ENCODE measurements around the gene TRHDE.

The TRHDE gene

GRCh38 chr12:72330301-72330700 lies 58.1 kb downstream of the TRHDE start:
- no peak for TF ChIP-seq CTCF (IDR thresholded peaks at IDR 0.05; ENCODE audit: borderline replicate concordance, insufficient read depth, low read depth, low read length)
- H3K4me3 ChIP-seq (ENCODE audit: low read depth, low read length) = no peak overlapping the region

GRCh38 chr12:72330784-72331183 lies 58.6 kb downstream of the TRHDE start:
- TF ChIP-seq CTCF (IDR thresholded peaks at IDR 0.05; ENCODE audit: borderline replicate concordance, insufficient read depth, low read depth, low read length) = no peak
- no peak overlapping the region for H3K4me3 ChIP-seq (ENCODE audit: low read depth, low read length)

GRCh38 chr12:72337382-72337781 lies 65.2 kb downstream of the TRHDE start:
- no peak for TF ChIP-seq CTCF (IDR thresholded peaks at IDR 0.05; ENCODE audit: borderline replicate concordance, insufficient read depth, low read depth, low read length)
- H3K4me3 ChIP-seq (ENCODE audit: low read depth, low read length) = no peak overlapping the region

GRCh38 chr12:72337946-72338345 lies 65.8 kb downstream of the TRHDE start:
- no peak for TF ChIP-seq CTCF (IDR thresholded peaks at IDR 0.05; ENCODE audit: borderline replicate concordance, insufficient read depth, low read depth, low read length)
- no peak overlapping the region for H3K4me3 ChIP-seq (ENCODE audit: low read depth, low read length)

GRCh38 chr12:72338437-72338836 lies 66.3 kb downstream of the TRHDE start:
- no peak for TF ChIP-seq CTCF (IDR thresholded peaks at IDR 0.05; ENCODE audit: borderline replicate concordance, insufficient read depth, low read depth, low read length)
- no peak overlapping the region for H3K4me3 ChIP-seq (ENCODE audit: low read depth, low read length)

- peak; percentile 49; the same call in 1 of the 2 replicates for TF ChIP-seq CTCF (IDR thresholded peaks at IDR 0.05; ENCODE audit: borderline replicate concordance, insufficient read depth, low read depth, low read length)
These were observed 74.3 kb downstream of the TRHDE start for GRCh38 chr12:72346363-72346944.

GRCh38 chr12:72349491-72349890 lies 77.3 kb downstream of the TRHDE start:
- no peak overlapping the region for H3K4me3 ChIP-seq (ENCODE audit: low read depth, low read length)
- TF ChIP-seq CTCF (IDR thresholded peaks at IDR 0.05; ENCODE audit: borderline replicate concordance, insufficient read depth, low read depth, low read length) = no peak

More at GRCh38 chr12:72346363-72346944, 74.3 kb downstream of the TRHDE start:
- no peak overlapping the region for H3K4me3 ChIP-seq (ENCODE audit: low read depth, low read length)

All from GM12875 (cell line).